Activated CD8-positive, alpha-beta T cell treated with anti-CD3 and anti-CD28 coated beads for 36 hours (primary cell): Measurements from ENCODE around the gene CRYL1. TPM values are rescaled to one million over a fixed set of nuclear protein-coding genes. Genes with fewer than 3 reads are reported as not detected.
A peak's percentile ranks its signal among the peaks of the same experiment; 100 is the strongest.

Source experiments
- ATAC-seq: fragments of 200-7000 bp; cut with Tn5 transposase; one replicate; pipeline ENCODE4 v1.10.0; 2021; ENCODE audit warnings: mild to moderate bottlenecking, moderate library complexity
- CTCF ChIA-PET: fragments of 350-600 bp; sonication (Branson Sonifier 250); formaldehyde crosslinking; loops from one replicate; lab custom pipeline; 2021; ENCODE audit warnings: antibody characterized with exemption; lab: Charles Lee
- POLR2A ChIA-PET: fragments of 350-600 bp; sonication (Branson Sonifier 250); formaldehyde crosslinking; loops from one replicate; lab custom pipeline; 2021; ENCODE audit warnings: antibody characterized with exemption; lab: Charles Lee
- DNase-seq: peaks from one replicate; pipeline ENCODE4 v3.0.0-alpha.2; 2020
- H3K27ac Mint-ChIP-seq: one replicate; pipeline ENCODE4 v1.8.0; 2021; ENCODE audit warnings: mild to moderate bottlenecking, mixed read lengths
- H3K27me3 Mint-ChIP-seq: one replicate; pipeline ENCODE4 v1.8.0; 2021; ENCODE audit warnings: mixed read lengths
- H3K36me3 Mint-ChIP-seq: one replicate; pipeline ENCODE4 v1.8.0; 2021; ENCODE audit warnings: low read depth, mixed read lengths
- H3K4me1 Mint-ChIP-seq: one replicate; pipeline ENCODE4 v1.8.0; 2021; ENCODE audit warnings: low read depth, mixed read lengths
- H3K4me3 Mint-ChIP-seq: one replicate; pipeline ENCODE4 v1.8.0; 2021; ENCODE audit warnings: mild to moderate bottlenecking, moderate library complexity, mixed read lengths
- H3K9me3 Mint-ChIP-seq: one replicate; pipeline ENCODE4 v1.8.0; 2021; ENCODE audit warnings: mixed read lengths
- intact Hi-C: fragments of 100-400 bp; cut with micrococcal nuclease; formaldehyde crosslinking; loops from one replicate; pipeline ENCODE4 v1.10.0; 2022
- total RNA-seq, 2 experiments: library from RNA; stranded (reverse); gene quantifications; one replicate each; pipeline ENCODE4 v1.2.3, GENCODE V29; 2021
- TF ChIP-seq, protein P1 (sequence below): fragments of 200-600 bp; IDR thresholded peaks from one replicate; pipeline ENCODE4 v1.8.0; 2022; ENCODE audit warnings: antibody characterized with exemption, mild to moderate bottlenecking

Gene CRYL1
- total RNA-seq, 2 experiments from 2014 or later: 8.5 to 9.4 TPM

DNA sequence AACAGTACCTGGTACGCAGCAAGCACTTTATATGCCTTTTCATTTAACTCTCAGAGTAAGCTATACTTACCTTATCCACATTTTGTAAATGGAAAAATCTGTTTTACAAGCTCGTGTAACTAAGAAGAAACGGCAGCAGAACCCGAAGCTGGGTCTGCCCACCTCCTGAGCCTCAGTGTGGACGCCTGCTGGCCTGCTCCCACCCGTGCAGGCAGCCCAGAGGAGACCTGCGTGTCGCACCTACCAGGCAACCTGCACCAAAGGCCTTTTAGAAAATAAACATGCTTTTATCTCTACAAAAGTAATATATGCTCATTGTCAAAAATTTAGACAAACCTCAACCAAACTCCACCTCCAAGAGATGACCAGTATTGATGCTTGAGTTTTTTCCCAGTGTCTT, 62.7 kb downstream of the CRYL1 start:
- POLR2A ChIA-PET: interaction anchor here (1.0 kb wide), 1 partner anchor 14 kb away, joined by 3 read pairs; no protein-coding TSS in a partner anchor
- TF ChIP-seq, protein P1, sequence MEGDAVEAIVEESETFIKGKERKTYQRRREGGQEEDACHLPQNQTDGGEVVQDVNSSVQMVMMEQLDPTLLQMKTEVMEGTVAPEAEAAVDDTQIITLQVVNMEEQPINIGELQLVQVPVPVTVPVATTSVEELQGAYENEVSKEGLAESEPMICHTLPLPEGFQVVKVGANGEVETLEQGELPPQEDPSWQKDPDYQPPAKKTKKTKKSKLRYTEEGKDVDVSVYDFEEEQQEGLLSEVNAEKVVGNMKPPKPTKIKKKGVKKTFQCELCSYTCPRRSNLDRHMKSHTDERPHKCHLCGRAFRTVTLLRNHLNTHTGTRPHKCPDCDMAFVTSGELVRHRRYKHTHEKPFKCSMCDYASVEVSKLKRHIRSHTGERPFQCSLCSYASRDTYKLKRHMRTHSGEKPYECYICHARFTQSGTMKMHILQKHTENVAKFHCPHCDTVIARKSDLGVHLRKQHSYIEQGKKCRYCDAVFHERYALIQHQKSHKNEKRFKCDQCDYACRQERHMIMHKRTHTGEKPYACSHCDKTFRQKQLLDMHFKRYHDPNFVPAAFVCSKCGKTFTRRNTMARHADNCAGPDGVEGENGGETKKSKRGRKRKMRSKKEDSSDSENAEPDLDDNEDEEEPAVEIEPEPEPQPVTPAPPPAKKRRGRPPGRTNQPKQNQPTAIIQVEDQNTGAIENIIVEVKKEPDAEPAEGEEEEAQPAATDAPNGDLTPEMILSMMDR: no peak
- H3K27ac Mint-ChIP-seq: no peak overlapping the region
- intact Hi-C loops: no loop called here
- DNase-seq (no peak), ATAC-seq (no peak)
- H3K4me3 Mint-ChIP-seq: no peak overlapping the region
- no peaks in the 10 kb centered on the region for H3K9me3 Mint-ChIP-seq
- CTCF ChIA-PET: no interaction called here
- peaks cover 27% of the 10 kb centered on the region for H3K4me1 Mint-ChIP-seq
- H3K27me3 Mint-ChIP-seq: no peaks in the 10 kb centered on the region
- H3K36me3 Mint-ChIP-seq: no peaks in the 10 kb centered on the region

- intact Hi-C loops: no loop called here
Measured at GRCh38 chr13:20462533-20462915, 63.1 kb downstream of the CRYL1 start.

DNA sequence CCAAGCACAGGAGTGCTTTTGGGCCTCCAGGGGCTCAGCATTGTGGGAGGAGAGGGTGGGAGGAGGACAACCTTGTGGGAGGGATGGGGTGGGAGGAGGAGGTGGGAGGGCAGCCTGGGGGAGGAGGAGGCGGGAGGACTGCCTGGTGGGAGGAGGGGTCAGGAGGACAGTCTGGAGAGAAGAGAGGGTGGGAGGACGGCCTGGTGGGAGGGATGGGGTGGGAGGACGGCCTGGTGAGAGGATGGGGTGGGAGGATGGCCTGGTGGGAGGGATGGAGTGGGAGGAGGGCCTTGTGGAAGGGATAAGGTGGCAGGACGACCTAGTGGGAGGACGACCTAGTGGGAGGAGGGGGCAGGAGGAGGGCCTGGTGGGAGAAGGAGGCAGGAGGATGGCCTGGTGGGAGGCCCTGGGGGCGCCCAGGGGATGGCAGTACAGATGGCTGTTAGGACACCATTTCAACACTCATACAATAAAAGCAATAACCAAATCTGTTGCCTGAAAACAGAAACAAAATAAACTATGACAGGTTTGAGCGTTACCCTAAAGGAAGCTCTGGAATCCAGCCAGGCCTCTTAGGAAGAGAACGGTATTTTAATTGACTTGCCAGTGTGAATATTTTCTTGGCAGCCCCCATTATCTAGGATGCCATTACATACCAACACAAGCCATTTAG, 63.7 kb downstream of the CRYL1 start:
- POLR2A ChIA-PET: interaction anchor here (1.0 kb wide), 1 partner anchor 14 kb away, joined by 3 read pairs; no protein-coding TSS in a partner anchor
- Mint-ChIP-seq H3K36me3 (no peaks in the 10 kb centered on the region), H3K27me3 (no peaks in the 10 kb centered on the region), H3K4me3 (no peak overlapping the region), H3K9me3 (no peaks in the 10 kb centered on the region), H3K27ac (peak overlapping the region; percentile 85), H3K4me1 (peaks cover 32% of the 10 kb centered on the region)
- no peak for DNase-seq
- intact Hi-C loops: no loop called here
- TF ChIP-seq, protein P1: no peak
- ATAC-seq: no peak
- CTCF ChIA-PET: no interaction called here

More at GRCh38 chr13:20462533-20462915, 63.1 kb downstream of the CRYL1 start:
- DNase-seq (no peak), ATAC-seq (no peak)
- Mint-ChIP-seq H3K4me3 (no peak overlapping the region), H3K27ac (no peak overlapping the region), H3K36me3 (no peaks in the 10 kb centered on the region), H3K4me1 (peaks cover 31% of the 10 kb centered on the region), H3K27me3 (no peaks in the 10 kb centered on the region), H3K9me3 (no peaks in the 10 kb centered on the region)
- TF ChIP-seq, protein P1: no peak
- POLR2A ChIA-PET: interaction anchor here (1.0 kb wide), 1 partner anchor 14 kb away, joined by 3 read pairs; no protein-coding TSS in a partner anchor
- CTCF ChIA-PET: no interaction called here

GRCh38 chr13:20461481-20461859, 64.2 kb downstream of the CRYL1 start:
- CTCF ChIA-PET: no interaction called here
- intact Hi-C loops: no loop called here

DNA sequence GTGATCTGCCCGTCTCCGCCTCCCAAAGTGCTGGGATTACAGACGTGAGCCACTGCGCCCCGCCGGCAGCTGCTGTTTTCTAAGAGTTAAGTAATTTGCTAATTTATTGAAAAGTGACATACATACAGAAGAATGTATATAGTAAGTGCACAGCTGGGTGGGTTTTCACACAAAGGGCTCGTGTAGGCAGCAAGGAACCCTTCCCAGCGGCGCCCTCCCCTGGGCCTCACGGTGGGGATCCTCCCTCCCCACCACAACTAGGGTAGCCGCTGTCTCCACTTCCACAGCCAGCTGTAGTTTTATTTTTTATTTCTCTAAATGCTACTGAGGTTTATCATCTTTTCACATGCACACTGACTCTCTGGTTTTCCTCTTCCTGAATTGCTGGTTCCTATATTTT, 64.9 kb downstream of the CRYL1 start:
- TF ChIP-seq, protein P1: no peak
- ATAC-seq (peak; percentile 38), DNase-seq (peak; percentile 21)
- intact Hi-C loops: no loop called here
- Mint-ChIP-seq H3K4me3 (no peak overlapping the region), H3K36me3 (no peaks in the 10 kb centered on the region), H3K27ac (peak overlapping the region; percentile 25), H3K4me1 (peaks cover 32% of the 10 kb centered on the region), H3K9me3 (no peaks in the 10 kb centered on the region), H3K27me3 (no peaks in the 10 kb centered on the region)
- ChIA-PET CTCF (interaction anchor here (1.3 kb wide), 1 partner anchor 241 kb away, joined by 3 read pairs; no protein-coding TSS in a partner anchor), POLR2A (no interaction called here)

More at GRCh38 chr13:20461481-20461859, 64.2 kb downstream of the CRYL1 start:
- ATAC-seq (peak; percentile 76), DNase-seq (peak; percentile 64)
- H3K27ac Mint-ChIP-seq: peak overlapping the region; percentile 85
- POLR2A ChIA-PET: no interaction called here
- H3K27me3 Mint-ChIP-seq: no peaks in the 10 kb centered on the region
- no peak overlapping the region for H3K4me3 Mint-ChIP-seq
- H3K9me3 Mint-ChIP-seq: no peaks in the 10 kb centered on the region
- TF ChIP-seq, protein P1: no peak
- peaks cover 32% of the 10 kb centered on the region for H3K4me1 Mint-ChIP-seq
- no peaks in the 10 kb centered on the region for H3K36me3 Mint-ChIP-seq
